ACHN (cell line): ENCODE measurements around the gene TOM1L2.

Source experiments
- DNase-seq: peaks from one replicate; pipeline ENCODE4 v3.0.0-alpha.2; 2015
- in situ Hi-C: cut with HindIII; loops from 2 replicates; pipeline ENCODE4 v1.10.0; 2017; ENCODE audit warnings: low sequenced_read_pairs, low pct_ligation_motif_present, low pct_unique_long_range_greater_than_20kb

The TOM1L2 gene

DNA sequence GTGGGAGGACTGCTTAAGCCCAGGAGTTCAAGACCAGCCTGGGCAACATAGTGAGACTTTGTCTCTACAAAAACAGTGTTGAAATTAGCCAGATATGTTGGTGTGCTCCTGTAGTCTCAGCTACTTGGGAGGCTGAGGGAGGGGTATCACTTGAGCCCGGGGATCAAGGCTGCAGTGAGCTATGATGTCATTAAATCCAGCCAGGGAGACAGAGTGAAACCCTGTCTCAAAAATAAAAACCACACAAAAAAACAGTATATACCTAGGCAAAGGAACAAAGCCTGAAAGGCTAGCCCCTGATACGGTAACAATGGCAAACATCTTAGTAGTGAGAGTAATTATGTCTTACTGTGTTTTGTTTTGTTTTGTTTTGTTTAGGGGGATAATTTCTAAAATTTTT lies 38.0 kb downstream of the TOM1L2 start:
- in situ Hi-C loops: no loop called here
- no peak for DNase-seq

DNA sequence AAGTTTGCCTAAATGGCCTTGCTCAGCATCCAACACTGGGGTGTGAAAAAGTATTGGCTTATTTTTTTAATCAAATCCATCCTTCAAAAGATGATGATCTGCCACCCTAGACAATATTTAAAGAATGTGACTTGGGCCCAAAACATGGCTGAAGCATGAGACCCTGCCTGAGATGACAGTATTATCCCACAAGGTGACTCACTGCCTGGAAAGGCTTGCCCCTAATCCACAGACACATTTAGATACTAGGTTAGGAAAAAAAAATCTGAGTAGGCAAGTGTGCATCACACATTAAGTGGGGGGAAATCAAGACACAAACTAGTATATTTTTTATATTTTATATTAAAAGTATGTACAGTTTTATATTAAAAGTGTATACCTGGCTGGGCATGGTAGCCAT lies 38.4 kb downstream of the TOM1L2 start:
- no peak for DNase-seq
- in situ Hi-C loops: no loop called here

DNA sequence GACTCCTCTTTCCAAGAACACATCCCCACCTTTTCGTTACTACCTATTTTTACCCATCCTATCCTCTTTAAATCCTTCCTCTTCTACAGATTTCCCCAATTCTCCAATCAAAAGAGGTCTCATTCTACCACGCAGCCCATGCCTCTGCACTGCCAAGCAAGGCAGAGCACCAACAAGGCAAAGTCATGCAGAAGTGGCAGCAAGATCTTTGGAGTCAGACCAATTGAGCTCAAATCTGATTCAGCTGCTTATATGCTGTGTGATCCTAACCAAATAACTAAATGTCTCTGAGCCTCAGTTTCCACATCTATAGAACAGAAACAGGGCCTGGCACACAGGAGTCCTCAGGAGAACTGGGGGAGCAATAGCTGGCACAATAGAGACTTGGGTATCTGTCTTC lies 41.0 kb downstream of the TOM1L2 start:
- no peak for DNase-seq
- in situ Hi-C loops: no loop called here

DNA sequence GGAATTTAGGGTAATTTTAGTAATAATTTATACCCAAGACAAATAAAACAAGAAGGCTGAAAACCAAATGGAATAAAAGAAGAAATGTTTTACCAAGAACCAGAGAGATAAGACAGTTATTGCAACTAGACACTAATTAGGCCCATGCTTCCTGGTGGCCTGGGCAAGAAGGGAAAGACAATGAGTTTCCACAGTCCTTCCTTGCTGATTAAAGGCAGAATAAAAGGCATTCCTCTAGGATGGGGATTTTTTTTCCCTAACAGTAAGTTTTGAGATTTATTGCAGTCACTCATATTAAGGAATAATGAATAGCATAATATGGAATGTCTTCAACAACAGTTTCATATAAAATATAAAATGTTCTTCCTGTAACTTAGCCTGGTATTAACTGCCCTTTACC lies 41.5 kb downstream of the TOM1L2 start:
- no peak for DNase-seq
- in situ Hi-C loops: no loop called here

DNA sequence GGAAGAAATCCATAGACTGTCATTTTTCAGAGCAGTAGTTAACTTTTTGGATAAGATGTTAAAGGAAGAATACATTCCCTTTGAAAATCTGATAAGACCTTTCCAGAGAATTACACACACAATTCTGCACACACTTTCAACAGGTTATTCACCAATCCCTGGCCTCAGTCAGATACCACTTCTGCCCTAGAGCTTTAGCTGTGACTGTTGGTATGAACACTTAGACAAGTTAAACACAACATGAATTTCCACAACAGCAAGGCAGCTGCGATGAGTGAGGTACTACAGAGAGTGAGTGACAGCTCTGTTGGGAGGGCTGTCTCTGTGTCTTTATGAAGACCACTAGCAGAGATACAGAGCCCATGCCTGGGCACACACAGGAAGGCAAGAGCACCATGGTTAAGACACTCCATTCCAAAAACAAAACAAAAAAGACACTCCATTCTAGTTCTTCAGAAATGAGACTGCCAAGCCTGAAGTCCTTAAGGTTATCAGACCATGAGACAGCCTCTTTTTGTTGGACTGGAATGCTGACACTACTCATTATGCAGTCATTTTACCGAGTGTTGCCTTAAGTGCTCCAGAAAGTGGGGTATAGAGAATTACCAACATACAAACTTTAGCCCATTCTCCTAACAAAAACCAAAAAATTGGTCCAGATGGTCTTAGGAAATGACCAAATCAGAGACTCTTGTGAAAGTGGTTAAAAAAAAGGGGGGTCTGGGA lies 42.4 kb downstream of the TOM1L2 start:
- no peak for DNase-seq

DNA sequence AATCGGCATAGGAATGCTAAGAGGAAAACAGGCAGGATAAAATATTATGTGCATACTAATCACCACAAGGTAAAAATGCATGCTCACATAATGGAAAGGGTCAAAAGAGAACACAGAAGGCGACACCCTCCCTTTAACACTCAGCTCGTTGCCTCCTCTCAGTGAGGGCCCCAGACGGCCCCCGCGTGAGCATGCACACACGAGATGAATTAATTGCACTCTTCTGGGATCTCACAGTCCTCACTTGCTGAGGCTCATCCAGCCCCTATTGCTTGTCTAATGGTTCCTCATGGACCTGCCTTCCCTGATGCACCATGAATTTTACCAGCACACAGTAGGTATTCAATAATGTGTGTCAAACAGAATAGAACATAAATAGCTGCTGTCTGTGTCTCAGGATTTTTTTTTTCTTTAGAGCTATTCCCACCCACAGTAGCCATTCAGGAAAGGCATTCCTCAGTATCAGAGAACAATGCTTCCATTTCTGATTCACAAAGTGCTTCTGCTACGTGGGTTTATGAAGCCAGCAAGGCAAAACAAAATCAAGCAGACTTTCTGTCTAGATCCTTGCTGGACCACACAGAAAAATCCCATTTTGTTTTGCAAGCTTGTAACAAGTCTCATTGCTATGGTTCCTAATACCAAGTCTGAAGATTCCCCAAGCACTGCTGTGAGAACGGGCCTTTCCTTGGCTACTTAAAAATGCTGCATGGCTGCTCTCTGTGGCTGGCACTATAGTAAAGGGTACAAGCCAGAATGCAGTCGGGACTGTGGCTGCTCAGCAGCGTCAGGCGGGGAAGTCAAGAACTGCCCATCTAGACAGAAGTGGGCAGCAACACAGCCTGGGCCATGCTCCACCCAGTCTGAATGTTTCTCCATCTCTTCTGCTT lies 43.6 kb downstream of the TOM1L2 start:
- in situ Hi-C loops: no loop called here
- DNase-seq: no peak

More for the DNA sequence above, 42.4 kb downstream of the TOM1L2 start:
- in situ Hi-C loops: no loop called here

DNA sequence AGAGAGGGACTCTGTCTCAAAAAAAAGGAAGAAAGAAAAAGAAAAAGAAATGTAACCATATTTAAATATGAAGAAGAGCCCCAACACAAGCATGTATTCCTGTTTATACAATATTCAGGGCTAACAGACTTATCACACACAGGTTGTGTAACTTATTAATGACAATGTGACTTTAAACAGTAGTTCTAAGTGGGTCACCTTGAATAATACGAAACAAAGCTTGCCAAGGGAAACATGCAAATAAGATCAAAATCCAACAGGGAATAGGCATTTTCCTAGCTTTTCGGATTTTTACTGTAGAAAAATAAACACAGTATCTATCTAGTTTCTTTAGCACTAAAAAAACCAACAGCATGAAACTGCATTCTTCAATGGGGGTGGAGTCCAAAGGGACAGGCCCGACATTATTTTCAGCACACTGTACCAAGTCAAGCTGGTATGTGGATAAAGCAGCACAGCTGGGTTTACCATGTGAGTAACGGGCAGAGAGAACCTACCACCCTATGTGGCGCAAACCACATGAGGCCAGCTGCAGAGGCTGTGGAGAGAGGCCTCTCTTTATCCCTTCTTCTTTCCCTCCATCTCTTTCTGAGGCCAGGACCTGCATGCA lies 45.3 kb downstream of the TOM1L2 start:
- no peak for DNase-seq
- in situ Hi-C loops: no loop called here

DNA sequence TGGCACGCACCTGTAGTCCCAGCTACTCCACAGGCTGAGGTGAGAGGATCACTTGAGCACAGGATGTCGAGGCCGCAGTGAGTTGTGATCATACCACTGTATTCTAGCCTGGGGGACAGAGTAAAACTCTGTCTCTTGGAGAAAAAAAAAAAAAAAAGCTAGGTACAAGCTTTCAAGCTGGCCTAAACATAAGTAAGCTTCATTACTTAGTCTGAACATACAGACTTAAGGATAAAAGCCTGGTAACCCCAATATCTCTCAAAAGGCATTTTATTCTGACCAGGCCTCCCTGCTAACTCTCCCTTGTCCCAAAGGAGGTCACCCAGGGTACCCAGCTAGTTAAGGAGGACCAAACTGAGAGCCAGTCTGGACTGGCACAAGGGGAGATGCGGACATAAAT lies 46.2 kb downstream of the TOM1L2 start:
- no peak for DNase-seq

DNA sequence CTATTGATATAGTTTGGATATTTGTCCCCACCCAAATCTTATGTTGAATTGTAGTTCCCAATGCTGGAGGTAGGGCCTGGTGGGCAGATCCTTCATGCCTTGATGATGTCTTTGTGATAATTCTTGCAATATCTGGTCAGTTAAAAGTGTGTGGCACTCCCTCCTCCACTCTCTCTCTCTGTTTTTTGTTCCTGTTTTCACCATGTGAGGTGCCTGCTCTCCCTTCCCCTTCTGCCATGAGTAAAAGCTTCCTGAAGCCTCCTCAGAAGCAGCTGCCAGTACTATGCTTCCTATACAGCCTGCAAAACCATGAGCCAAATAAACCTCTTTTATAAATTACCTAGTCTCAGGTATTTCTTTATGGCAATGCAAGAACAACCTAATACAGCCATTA lies 47.3 kb downstream of the TOM1L2 start:
- no peak for DNase-seq
- in situ Hi-C loops: no loop called here

More for the DNA sequence above, 46.2 kb downstream of the TOM1L2 start:
- in situ Hi-C loops: no loop called here

DNA sequence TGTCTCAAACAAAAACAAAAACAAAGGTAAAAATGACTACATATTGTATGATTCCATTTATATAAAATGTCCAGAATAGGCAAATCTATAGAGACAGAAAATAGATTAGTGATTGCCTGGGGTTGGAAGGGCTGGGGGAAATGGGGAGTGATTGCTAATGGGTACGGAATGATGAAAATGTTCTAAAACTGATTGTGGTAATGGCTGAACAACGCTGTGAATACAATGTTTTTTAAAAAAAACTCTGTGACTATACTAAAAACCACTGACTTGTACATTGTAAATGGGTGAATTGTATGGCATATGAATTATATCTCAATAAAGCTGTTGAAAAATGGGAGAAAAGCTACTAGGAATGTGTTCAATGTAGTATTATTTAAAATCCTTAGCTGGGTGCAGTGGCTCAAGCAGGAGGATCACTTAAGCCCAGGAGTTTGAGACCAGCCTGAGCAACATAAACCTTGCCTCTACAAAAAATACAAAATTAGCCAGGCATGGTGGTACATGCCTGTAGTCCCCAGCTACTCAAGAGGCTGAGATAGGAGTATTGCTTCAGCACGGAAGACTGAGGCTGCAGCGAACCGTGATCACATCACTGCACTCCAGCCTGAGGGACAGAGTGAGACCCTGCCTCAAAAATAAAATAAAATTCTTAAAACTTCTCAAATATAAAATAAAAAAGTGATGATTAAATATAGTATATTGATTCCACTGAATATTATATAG lies 47.9 kb downstream of the TOM1L2 start:
- in situ Hi-C loops: no loop called here

DNA sequence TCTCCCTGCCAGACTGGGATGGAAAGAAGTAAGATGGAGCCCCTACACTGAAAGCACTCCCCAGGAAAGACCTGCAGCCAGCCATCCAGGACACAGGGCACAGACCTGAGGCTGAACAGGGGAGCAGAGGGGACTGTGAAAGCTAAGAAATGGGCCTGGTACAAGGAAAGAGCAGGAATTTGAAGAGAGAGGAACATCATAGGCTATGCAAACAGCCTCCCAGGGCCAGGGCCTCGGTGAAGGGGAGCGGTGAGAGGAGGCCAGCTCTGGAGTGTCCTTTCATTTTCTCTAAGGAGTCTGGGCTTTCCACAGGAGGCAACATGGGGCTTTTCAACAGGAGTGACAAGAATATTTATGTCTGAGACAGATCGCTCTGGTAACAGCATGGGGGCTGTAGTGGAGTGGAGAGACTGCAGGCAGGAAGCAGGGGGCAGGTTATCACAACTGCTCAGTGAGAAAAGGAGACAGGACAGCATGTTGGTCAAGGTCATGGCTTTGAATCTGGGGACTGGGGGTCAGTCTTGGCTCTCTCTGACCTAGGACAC lies 50.1 kb downstream of the TOM1L2 start:
- DNase-seq: no peak
- in situ Hi-C loops: no loop called here

More for the DNA sequence above, 47.9 kb downstream of the TOM1L2 start:
- DNase-seq: no peak

DNA sequence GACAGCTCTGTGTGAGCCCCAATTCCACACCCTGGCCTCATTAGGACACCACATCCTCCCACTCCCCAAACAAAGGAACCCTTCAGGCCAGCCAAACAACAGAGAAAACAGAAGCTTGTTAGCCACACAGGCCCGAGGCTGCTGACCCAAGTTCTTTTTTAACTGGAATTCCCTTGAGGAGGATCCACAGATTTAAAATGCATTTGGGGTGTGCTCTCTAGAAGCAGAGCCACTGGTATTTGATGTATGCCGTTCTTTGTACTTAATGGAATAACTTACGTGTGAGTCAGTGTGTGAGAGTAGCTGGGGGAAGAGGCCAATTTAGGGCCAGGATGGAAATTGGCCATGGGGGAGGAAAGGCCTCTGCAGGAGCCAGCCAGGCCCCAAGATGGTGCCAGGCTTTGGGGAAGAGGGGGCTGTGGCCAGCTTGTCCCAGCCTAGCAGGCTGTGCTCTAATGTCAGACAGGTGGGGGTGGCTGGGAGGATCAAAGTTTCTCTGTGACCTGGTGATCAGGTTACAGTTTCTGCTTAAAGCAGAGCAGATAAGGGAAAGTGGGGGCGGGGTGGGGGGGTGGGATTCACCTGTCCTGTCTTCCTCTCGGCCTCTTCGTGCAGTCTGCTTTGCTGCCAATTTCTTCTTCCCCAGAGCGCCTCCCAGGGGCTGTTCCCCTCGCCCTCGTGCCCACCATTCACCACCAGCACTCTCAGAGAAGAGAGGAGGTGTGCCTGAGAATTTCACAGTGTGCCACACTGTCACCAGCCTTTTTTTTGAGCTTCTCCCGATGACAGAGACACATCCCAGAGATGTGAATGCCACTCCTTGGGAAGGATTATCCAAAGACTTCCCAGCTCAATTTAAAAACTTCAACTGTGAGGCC lies 50.8 kb downstream of the TOM1L2 start:
- in situ Hi-C loops: no loop called here
- DNase-seq: peak; percentile 93

DNA sequence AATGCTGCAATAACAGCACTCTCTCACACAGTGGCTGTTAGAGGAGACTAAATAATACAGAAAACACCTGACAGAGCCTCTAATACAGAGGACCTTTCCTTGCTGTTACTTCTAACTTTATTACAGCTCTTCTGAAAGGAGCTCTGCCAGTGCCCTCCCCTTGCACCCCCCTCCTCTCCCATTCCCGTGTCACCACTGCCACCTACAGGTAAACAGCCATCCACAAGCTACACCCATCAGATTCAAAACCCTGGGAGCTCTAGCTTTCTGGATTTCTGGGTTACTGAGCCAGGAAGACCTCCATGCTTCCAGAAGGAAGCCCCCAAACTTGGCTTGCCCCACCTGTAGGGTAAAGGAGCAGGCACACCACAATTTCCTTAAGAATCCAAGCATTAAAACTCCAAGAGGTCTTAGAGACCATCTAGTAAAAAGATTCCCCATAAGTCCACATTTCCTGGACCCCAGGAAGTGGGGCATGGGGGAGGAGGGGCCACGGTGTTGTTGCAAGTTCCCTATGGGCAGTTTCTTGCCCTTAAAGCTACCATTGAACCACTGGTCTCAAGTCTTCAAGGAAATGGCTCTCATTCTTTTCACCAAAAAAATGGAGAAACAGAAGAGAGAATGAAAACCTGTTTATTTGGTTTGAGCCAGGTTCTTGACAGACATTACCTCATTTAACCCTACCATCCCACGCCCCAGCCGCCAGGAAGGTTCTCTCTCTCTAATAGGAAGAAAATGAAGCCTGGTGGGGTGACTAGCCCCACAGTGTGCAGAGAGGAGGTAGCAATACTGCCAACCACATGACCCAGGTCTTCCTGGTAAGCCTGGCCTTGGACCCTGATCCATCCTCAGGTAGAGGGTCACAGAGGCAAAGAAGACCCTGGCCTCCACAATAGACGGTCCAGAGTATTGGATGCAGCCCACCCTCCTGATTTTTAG lies 52.8 kb downstream of the TOM1L2 start:
- in situ Hi-C loops: no loop called here
- DNase-seq: peak; percentile 86

DNA sequence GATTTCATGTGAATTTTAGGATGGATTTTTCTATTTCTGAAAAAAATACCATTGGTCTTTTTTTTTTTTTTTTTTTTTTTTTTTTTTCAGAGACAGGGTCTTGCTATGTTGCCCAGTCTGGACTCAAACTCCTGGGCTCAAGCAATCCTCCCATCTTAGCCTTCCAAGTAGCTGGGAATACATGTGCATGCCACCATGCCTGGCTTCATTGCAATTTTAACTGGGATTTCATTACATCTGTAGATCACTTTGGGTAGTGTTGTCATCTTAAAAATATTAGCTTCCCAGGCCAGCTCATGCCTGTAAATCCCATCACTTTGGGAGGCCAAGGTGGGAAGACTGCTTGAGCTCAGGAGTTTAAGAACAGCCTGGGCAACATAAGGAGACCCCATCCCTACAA lies 54.8 kb downstream of the TOM1L2 start:
- no peak for DNase-seq
- in situ Hi-C loops: no loop called here

DNA sequence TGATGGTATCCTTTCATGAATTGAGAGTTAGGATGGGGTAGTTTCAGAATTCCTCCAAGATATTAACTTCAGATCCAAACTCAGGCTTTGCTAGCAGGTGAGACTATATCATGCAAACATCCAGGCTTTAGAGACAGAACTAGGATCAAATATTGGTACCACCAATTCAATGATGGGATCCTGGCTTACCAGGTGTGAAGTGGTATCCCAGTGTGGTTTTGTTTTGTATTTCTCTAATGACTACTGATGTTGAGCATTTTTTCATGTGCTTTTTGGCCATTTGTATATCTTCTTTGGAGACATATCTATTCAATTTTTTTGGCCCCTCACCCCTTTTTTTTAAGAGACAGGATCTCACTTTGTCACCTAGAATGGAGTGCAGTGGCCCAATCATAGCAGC lies 57.0 kb downstream of the TOM1L2 start:
- in situ Hi-C loops: no loop called here
- DNase-seq: no peak

DNA sequence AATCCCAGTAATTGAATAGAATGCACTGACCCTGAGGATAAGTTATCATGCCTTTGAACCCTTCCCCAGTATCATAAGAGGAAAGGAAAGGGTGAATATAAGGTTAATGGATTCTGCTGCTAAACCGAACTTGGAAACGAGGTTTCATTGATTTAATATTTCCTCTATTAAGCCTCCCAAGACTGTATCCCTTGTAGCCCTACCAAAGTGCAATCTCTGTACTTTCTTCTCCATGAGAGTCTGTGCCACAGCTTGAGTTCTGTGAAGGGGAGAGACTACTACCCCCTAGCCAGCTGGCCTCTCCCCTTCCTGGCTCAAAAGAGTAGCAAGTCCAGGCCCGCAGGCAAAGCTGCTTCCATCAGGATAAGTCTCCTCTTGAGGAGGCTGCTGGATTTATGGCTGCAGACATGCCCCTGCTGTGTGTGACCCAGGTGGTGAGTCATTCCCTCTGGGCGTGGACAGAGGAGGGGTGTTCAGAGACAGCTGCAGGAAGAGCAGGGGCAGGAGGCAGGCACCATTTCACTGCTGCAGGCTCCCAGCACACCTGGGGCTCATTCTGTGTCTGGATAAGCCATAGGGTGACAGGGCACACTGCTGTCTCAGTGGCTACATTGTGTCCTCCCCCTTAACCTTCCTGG lies 58.4 kb downstream of the TOM1L2 start:
- in situ Hi-C loops: no loop called here
- peak; percentile 91 for DNase-seq
